ENCODE data around the gene IL11RA. TPM values are rescaled to one million over a fixed set of nuclear protein-coding genes. Genes with fewer than 3 reads are reported as not detected.

The IL11RA gene
- total and polyA plus RNA-seq, 9 of the 15 experiments (the other 6 are each of a cell fraction or from before 2014, with no cell fraction given): 0.11 to 5.8 (median 2.8) TPM

- TF ChIP-seq, protein P1, sequence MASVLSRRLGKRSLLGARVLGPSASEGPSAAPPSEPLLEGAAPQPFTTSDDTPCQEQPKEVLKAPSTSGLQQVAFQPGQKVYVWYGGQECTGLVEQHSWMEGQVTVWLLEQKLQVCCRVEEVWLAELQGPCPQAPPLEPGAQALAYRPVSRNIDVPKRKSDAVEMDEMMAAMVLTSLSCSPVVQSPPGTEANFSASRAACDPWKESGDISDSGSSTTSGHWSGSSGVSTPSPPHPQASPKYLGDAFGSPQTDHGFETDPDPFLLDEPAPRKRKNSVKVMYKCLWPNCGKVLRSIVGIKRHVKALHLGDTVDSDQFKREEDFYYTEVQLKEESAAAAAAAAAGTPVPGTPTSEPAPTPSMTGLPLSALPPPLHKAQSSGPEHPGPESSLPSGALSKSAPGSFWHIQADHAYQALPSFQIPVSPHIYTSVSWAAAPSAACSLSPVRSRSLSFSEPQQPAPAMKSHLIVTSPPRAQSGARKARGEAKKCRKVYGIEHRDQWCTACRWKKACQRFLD (CRISPR knock-in tag; IDR thresholded peaks at IDR 0.05): no peak
- TF ChIP-seq REST (IDR thresholded peaks at IDR 0.05; ENCODE audit: borderline replicate concordance): peak; percentile 45; the same call in 1 of the 2 replicates
- no peak for TF ChIP-seq REST (CRISPR knock-in tag; IDR thresholded peaks at IDR 0.05; ENCODE audit: low read depth)
- no peak for TF ChIP-seq JUNB (CRISPR knock-in tag; conservative IDR thresholded peaks at IDR 0.05)
- no peak for TF ChIP-seq ZNF175 (CRISPR knock-in tag; IDR thresholded peaks at IDR 0.05; ENCODE audit: low read depth)
- TF ChIP-seq, protein P2, sequence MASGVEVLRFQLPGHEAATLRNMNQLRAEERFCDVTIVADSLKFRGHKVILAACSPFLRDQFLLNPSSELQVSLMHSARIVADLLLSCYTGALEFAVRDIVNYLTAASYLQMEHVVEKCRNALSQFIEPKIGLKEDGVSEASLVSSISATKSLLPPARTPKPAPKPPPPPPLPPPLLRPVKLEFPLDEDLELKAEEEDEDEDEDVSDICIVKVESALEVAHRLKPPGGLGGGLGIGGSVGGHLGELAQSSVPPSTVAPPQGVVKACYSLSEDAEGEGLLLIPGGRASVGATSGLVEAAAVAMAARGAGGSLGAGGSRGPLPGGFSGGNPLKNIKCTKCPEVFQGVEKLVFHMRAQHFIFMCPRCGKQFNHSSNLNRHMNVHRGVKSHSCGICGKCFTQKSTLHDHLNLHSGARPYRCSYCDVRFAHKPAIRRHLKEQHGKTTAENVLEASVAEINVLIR (CRISPR knock-in tag; IDR thresholded peaks at IDR 0.05): no peak
- peak; percentile 28 for TF ChIP-seq NEUROD1 (IDR thresholded peaks at IDR 0.05; ENCODE audit: borderline replicate concordance, low read depth, low read length, partially characterized antibody)
- 0 out of 2 replicates have a peak, but pooled peaks have one; percentile 13 for TF ChIP-seq ESRRA (IDR thresholded peaks at IDR 0.05; ENCODE audit: borderline replicate concordance, low read depth)
- no peak for TF ChIP-seq ZNF12 (CRISPR knock-in tag; IDR thresholded peaks at IDR 0.05)
- TF ChIP-seq, protein P3, sequence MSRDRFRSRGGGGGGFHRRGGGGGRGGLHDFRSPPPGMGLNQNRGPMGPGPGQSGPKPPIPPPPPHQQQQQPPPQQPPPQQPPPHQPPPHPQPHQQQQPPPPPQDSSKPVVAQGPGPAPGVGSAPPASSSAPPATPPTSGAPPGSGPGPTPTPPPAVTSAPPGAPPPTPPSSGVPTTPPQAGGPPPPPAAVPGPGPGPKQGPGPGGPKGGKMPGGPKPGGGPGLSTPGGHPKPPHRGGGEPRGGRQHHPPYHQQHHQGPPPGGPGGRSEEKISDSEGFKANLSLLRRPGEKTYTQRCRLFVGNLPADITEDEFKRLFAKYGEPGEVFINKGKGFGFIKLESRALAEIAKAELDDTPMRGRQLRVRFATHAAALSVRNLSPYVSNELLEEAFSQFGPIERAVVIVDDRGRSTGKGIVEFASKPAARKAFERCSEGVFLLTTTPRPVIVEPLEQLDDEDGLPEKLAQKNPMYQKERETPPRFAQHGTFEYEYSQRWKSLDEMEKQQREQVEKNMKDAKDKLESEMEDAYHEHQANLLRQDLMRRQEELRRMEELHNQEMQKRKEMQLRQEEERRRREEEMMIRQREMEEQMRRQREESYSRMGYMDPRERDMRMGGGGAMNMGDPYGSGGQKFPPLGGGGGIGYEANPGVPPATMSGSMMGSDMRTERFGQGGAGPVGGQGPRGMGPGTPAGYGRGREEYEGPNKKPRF (IDR thresholded peaks at IDR 0.05; ENCODE audit: low read depth, low read length): no peak
These were observed 12.5 kb downstream of the IL11RA start (continued) for GRCh38 chr9:34664281-34665066.
